Endothelial cell of umbilical vein (primary cell): ENCODE data around the gene TSSK6. TPM values are rescaled to one million over a fixed set of nuclear protein-coding genes. Genes with fewer than 3 reads are reported as not detected.

Experiments used
- polyA plus RNA-seq, 4 experiments: library from polyadenylated mRNA; depleted of rRNA in 3 of 4; stranded (reverse) in 3 of 4; unstranded in 1 of 4; fragments of >200 nt; gene quantifications; 2 replicates each; pipeline versions ENCODE4 v1.2.1 to v1.2.3, GENCODE V29; 2011 to 2012; ENCODE audit warnings: missing spikeins in 1 of 4
- total RNA-seq: library from RNA; stranded (reverse); gene quantifications from 2 replicates; pipeline ENCODE4 v1.2.3, GENCODE V29; 2021

Gene TSSK6
- total and polyA plus RNA-seq, 2 donors (not counting 3 experiments of a cell fraction or from before 2014, with no cell fraction given), result 0.76 to 0.82 TPM

Other genes starting within 250 kb of the TSSK6 start
- gene TM6SF2, start 242.2 kb downstream of the TSSK6 start, total RNA-seq, result not detected in 2 replicates
- gene TM6SF2, start 242.2 kb downstream of the TSSK6 start, polyA plus RNA-seq, result 0.10 and 0.21 TPM in 2 replicates
- gene SUGP1, start 195.0 kb downstream of the TSSK6 start, total RNA-seq, result 59.9 and 64.7 TPM in 2 replicates
- 38.2 and 41.0 TPM in 2 replicates for gene SUGP1, start 195.0 kb downstream of the TSSK6 start, polyA plus RNA-seq
- gene MAU2, start 194.7 kb downstream of the TSSK6 start, total RNA-seq, result 57.3 and 70.0 TPM in 2 replicates
- gene MAU2, start 194.7 kb downstream of the TSSK6 start, polyA plus RNA-seq, result 36.9 and 43.4 TPM in 2 replicates
- 134 and 138 TPM in 2 replicates for gene GATAD2A, start 109.9 kb downstream of the TSSK6 start, total RNA-seq
- 26.2 and 27.3 TPM in 2 replicates for gene GATAD2A, start 109.9 kb downstream of the TSSK6 start, polyA plus RNA-seq
- 246 and 252 TPM in 2 replicates for gene NDUFA13, start 677 bp upstream of the TSSK6 start, total RNA-seq
- gene NDUFA13, start 677 bp upstream of the TSSK6 start, polyA plus RNA-seq, result 799 and 837 TPM in 2 replicates
- gene YJEFN3, start 13.4 kb upstream of the TSSK6 start, total RNA-seq, result 2.1 and 2.4 TPM in 2 replicates
- gene YJEFN3, start 13.4 kb upstream of the TSSK6 start, polyA plus RNA-seq, result 1.9 and 2.7 TPM in 2 replicates
- not detected in 2 replicates for gene CILP2, start 22.7 kb upstream of the TSSK6 start, total RNA-seq
- gene CILP2, start 22.7 kb upstream of the TSSK6 start, polyA plus RNA-seq, result 0.01 and 0.03 TPM in 2 replicates
- not detected in 2 replicates for gene PBX4, start 103.1 kb upstream of the TSSK6 start, total RNA-seq
- not detected in 2 replicates for gene PBX4, start 103.1 kb upstream of the TSSK6 start, polyA plus RNA-seq
- 5.0 and 5.1 TPM in 2 replicates for gene LPAR2, start 112.7 kb upstream of the TSSK6 start, total RNA-seq
- gene LPAR2, start 112.7 kb upstream of the TSSK6 start, polyA plus RNA-seq, result 4.7 and 6.3 TPM in 2 replicates
- gene GMIP, start 128.1 kb upstream of the TSSK6 start, total RNA-seq, result 19.8 and 26.0 TPM in 2 replicates
- 7.8 and 7.9 TPM in 2 replicates for gene GMIP, start 128.1 kb upstream of the TSSK6 start, polyA plus RNA-seq
- gene ATP13A1, start 148.1 kb upstream of the TSSK6 start, total RNA-seq, result 48.7 and 56.8 TPM in 2 replicates
- gene ATP13A1, start 148.1 kb upstream of the TSSK6 start, polyA plus RNA-seq, result 36.9 and 44.9 TPM in 2 replicates
- gene ZNF101, start 153.3 kb upstream of the TSSK6 start, total RNA-seq, result 10.6 and 12.8 TPM in 2 replicates
- 2.8 TPM in 2 replicates for gene ZNF101, start 153.3 kb upstream of the TSSK6 start, polyA plus RNA-seq
- gene ZNF14, start 217.6 kb upstream of the TSSK6 start, total RNA-seq, result 2.1 and 2.6 TPM in 2 replicates
- gene ZNF14, start 217.6 kb upstream of the TSSK6 start, polyA plus RNA-seq, result 0.53 and 0.65 TPM in 2 replicates